ENCODE measurements around the gene MAN1A2. TPM values are rescaled to one million over a fixed set of nuclear protein-coding genes. Genes with fewer than 3 reads are reported as not detected.
A peak's percentile ranks its signal among the peaks of the same experiment; 100 is the strongest.

The MAN1A2 gene
- total and polyA plus RNA-seq, 9 of the 15 experiments (the other 6 are each of a cell fraction or from before 2014, with no cell fraction given), result 4.2 to 38.4 (median 18.7) TPM

DNA sequence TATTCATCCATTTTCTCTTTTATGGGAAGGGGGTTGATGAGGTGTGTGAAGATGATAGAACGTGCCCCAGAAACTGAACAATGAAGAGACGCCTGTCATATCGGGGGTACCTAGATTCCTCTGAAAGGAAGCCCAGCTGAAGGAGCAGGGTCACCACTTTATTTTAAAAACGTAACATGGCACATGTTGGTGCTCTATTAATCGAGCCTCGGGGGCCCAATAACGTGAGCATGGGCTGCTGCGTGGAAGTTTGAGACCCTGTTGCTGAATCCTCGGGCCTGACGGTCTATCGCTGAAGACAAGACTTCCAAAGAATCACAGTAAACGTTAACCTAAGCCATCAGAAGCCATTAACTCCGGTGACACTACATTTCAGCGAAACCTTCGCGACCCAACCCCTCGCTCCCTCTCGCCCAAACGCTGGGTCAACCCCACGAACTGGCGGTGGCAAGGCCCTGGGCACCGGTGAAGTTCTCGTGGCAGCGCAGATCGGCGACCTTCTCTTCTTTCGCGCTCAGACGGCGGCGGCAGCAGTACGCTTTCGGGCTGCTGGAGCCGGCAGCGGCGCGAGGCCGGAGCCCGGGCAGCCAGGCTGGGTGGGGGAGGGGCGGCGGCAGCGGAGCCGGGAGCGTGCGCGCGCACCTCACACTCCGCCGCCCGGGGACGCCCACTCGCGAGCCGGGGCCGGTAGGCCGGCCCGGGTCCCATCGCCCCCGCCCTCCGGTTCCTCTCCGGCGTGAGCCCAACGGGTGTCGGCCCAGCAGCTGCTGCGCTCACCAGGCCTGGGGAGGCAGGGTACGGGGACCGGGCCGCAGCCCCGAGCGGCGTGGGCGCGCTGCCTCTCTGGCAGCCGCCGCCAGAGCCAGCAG lies 838 bp upstream of the MAN1A2 start (continued):
- TF ChIP-seq, protein P1, sequence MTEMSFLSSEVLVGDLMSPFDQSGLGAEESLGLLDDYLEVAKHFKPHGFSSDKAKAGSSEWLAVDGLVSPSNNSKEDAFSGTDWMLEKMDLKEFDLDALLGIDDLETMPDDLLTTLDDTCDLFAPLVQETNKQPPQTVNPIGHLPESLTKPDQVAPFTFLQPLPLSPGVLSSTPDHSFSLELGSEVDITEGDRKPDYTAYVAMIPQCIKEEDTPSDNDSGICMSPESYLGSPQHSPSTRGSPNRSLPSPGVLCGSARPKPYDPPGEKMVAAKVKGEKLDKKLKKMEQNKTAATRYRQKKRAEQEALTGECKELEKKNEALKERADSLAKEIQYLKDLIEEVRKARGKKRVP (CRISPR knock-in tag; IDR thresholded peaks at IDR 0.05), result no peak
- TF ChIP-seq BCL6 (CRISPR knock-in tag; IDR thresholded peaks at IDR 0.05) (no peak), ZBTB1 (CRISPR knock-in tag; IDR thresholded peaks at IDR 0.05; ENCODE audit: borderline replicate concordance, low read depth) (0 out of 2 replicates have a peak, but pooled peaks have one; percentile 7), NFIC (IDR thresholded peaks at IDR 0.05) (peak; percentile 18), POLR2H (tag; IDR thresholded peaks at IDR 0.05; ENCODE audit: low read depth) (peak; percentile 67; the same call in 1 of the 2 replicates), ATF7 (IDR thresholded peaks at IDR 0.05) (peak; percentile 36; the same call in 1 of the 2 replicates), DIDO1 (tag; IDR thresholded peaks at IDR 0.05; ENCODE audit: low read depth) (no peak), ZNF197 (CRISPR knock-in tag; IDR thresholded peaks at IDR 0.05; ENCODE audit: low read depth) (no peak), ATF1 (CRISPR knock-in tag; IDR thresholded peaks at IDR 0.05) (no peak), ATF1 (tag; IDR thresholded peaks at IDR 0.05) (no peak), ETV5 (CRISPR knock-in tag; IDR thresholded peaks at IDR 0.05; ENCODE audit: low read depth) (no peak), MEF2A (IDR thresholded peaks at IDR 0.05; ENCODE audit: control insufficient read depth, low read depth, low read length) (no peak), ZNF79 (CRISPR knock-in tag; IDR thresholded peaks at IDR 0.05; ENCODE audit: low read depth) (no peak), PHB (CRISPR knock-in tag; IDR thresholded peaks at IDR 0.05) (no peak)
- TF ChIP-seq, protein P2, sequence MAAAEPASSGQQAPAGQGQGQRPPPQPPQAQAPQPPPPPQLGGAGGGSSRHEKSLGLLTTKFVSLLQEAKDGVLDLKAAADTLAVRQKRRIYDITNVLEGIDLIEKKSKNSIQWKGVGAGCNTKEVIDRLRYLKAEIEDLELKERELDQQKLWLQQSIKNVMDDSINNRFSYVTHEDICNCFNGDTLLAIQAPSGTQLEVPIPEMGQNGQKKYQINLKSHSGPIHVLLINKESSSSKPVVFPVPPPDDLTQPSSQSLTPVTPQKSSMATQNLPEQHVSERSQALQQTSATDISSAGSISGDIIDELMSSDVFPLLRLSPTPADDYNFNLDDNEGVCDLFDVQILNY (CRISPR knock-in tag; IDR thresholded peaks at IDR 0.05), result peak; percentile 35; the same call in 1 of the 2 replicates
- TF ChIP-seq, protein P3, sequence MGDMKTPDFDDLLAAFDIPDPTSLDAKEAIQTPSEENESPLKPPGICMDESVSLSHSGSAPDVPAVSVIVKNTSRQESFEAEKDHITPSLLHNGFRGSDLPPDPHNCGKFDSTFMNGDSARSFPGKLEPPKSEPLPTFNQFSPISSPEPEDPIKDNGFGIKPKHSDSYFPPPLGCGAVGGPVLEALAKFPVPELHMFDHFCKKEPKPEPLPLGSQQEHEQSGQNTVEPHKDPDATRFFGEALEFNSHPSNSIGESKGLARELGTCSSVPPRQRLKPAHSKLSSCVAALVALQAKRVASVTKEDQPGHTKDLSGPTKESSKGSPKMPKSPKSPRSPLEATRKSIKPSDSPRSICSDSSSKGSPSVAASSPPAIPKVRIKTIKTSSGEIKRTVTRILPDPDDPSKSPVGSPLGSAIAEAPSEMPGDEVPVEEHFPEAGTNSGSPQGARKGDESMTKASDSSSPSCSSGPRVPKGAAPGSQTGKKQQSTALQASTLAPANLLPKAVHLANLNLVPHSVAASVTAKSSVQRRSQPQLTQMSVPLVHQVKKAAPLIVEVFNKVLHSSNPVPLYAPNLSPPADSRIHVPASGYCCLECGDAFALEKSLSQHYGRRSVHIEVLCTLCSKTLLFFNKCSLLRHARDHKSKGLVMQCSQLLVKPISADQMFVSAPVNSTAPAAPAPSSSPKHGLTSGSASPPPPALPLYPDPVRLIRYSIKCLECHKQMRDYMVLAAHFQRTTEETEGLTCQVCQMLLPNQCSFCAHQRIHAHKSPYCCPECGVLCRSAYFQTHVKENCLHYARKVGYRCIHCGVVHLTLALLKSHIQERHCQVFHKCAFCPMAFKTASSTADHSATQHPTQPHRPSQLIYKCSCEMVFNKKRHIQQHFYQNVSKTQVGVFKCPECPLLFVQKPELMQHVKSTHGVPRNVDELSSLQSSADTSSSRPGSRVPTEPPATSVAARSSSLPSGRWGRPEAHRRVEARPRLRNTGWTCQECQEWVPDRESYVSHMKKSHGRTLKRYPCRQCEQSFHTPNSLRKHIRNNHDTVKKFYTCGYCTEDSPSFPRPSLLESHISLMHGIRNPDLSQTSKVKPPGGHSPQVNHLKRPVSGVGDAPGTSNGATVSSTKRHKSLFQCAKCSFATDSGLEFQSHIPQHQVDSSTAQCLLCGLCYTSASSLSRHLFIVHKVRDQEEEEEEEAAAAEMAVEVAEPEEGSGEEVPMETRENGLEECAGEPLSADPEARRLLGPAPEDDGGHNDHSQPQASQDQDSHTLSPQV (IDR thresholded peaks at IDR 0.05), result peak; percentile 73; the same call in 1 of the 2 replicates
- TF ChIP-seq, protein P4, sequence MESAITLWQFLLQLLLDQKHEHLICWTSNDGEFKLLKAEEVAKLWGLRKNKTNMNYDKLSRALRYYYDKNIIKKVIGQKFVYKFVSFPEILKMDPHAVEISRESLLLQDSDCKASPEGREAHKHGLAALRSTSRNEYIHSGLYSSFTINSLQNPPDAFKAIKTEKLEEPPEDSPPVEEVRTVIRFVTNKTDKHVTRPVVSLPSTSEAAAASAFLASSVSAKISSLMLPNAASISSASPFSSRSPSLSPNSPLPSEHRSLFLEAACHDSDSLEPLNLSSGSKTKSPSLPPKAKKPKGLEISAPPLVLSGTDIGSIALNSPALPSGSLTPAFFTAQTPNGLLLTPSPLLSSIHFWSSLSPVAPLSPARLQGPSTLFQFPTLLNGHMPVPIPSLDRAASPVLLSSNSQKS (CRISPR knock-in tag; IDR thresholded peaks at IDR 0.05), result no peak
- TF ChIP-seq, protein P5, sequence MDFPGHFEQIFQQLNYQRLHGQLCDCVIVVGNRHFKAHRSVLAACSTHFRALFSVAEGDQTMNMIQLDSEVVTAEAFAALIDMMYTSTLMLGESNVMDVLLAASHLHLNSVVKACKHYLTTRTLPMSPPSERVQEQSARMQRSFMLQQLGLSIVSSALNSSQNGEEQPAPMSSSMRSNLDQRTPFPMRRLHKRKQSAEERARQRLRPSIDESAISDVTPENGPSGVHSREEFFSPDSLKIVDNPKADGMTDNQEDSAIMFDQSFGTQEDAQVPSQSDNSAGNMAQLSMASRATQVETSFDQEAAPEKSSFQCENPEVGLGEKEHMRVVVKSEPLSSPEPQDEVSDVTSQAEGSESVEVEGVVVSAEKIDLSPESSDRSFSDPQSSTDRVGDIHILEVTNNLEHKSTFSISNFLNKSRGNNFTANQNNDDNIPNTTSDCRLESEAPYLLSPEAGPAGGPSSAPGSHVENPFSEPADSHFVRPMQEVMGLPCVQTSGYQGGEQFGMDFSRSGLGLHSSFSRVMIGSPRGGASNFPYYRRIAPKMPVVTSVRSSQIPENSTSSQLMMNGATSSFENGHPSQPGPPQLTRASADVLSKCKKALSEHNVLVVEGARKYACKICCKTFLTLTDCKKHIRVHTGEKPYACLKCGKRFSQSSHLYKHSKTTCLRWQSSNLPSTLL (IDR thresholded peaks at IDR 0.05), result no peak

All from K562 (cell line).